Liver (tissue), 9 donors: Measurements from ENCODE around the gene CACNA1D. TPM values are rescaled to one million over a fixed set of nuclear protein-coding genes. Genes with fewer than 3 reads are reported as not detected.
A peak's percentile ranks its signal among the peaks of the same experiment; 100 is the strongest.
"Not testable (repeated sequence)": the region's sequence is repeated elsewhere in the genome, so short reads cannot be mapped to it uniquely, and the experiment has no call there.

Experiments used
- DNase-seq: peaks from one replicate; pipeline ENCODE4 v3.0.0-alpha.2; 2017; ENCODE audit warnings: low spot score
- H3K27ac ChIP-seq, 2 donors: one replicate each; pipeline ENCODE4 v1.7.0; 2013; ENCODE audit warnings: inconsistent platforms in 2 of 2, low read length in 2 of 2, control low read depth in 1 of 2, low read depth in 1 of 2, mild to moderate bottlenecking in 1 of 2
- H3K27me3 ChIP-seq, 4 donors: one replicate each; pipeline versions ENCODE4 v1.6.1 to v1.7.0; 2013; ENCODE audit warnings: low read length in 3 of 4, inconsistent platforms in 1 of 4, mild to moderate bottlenecking in 1 of 4, moderate library complexity in 1 of 4; ENCODE audit not compliant: control insufficient read depth in 4 of 4, insufficient read depth in 4 of 4
- H3K36me3 ChIP-seq, 4 donors: one replicate each; pipeline versions ENCODE4 v1.6.1 to v1.7.0; 2013; ENCODE audit warnings: low read length in 3 of 4, mild to moderate bottlenecking in 3 of 4, low read depth in 1 of 4, moderate library complexity in 1 of 4; ENCODE audit not compliant: control insufficient read depth in 4 of 4, insufficient read depth in 3 of 4
- H3K4me1 ChIP-seq, 4 donors: one replicate each; pipeline versions ENCODE4 v1.6.1 to v1.7.0; 2013; ENCODE audit warnings: low read length in 3 of 4, mild to moderate bottlenecking in 3 of 4, moderate library complexity in 1 of 4; ENCODE audit not compliant: control insufficient read depth in 4 of 4, insufficient read depth in 4 of 4
- H3K4me3 ChIP-seq, 3 donors: one replicate each; pipeline versions ENCODE4 v1.6.1 to v1.7.0; 2013; ENCODE audit warnings: low read length in 3 of 3, control low read depth in 1 of 3, low read depth in 1 of 3, mild to moderate bottlenecking in 1 of 3
- H3K9ac ChIP-seq, 2 donors: one replicate each; pipeline ENCODE4 v1.7.0; 2013; ENCODE audit warnings: low read length in 2 of 2, mild to moderate bottlenecking in 2 of 2, moderate library complexity in 2 of 2, control low read depth in 1 of 2, low read depth in 1 of 2
- H3K9me3 ChIP-seq, 4 donors: one replicate each; pipeline versions ENCODE4 v1.6.1 to v1.7.0; 2013; ENCODE audit warnings: low read length in 3 of 4; ENCODE audit not compliant: control insufficient read depth in 4 of 4
- FOXA1 ChIP-seq: IDR thresholded peaks from 2 replicates; pipeline ENCODE4 v1.6.1; 2016; ENCODE audit warnings: antibody characterized with exemption
- GABPA ChIP-seq, 2 donors: IDR thresholded peaks in 1 of 2; conservative IDR thresholded peaks in 1 of 2; 2 replicates each; pipeline ENCODE4 v1.6.1; 2016; ENCODE audit warnings: antibody characterized with exemption in 2 of 2, mild to moderate bottlenecking in 1 of 2, moderate library complexity in 1 of 2
- HNF4A ChIP-seq, 2 donors: conservative IDR thresholded peaks; 2 replicates each; pipeline ENCODE4 v1.6.1; 2016; ENCODE audit warnings: antibody characterized with exemption in 2 of 2, mild to moderate bottlenecking in 2 of 2
- HNF4G ChIP-seq: IDR thresholded peaks from 2 replicates; pipeline ENCODE4 v1.6.1; 2016; ENCODE audit warnings: antibody characterized with exemption
- JUND ChIP-seq, 2 donors: IDR thresholded peaks; 2 replicates each; pipeline ENCODE4 v1.6.1; 2016; ENCODE audit warnings: antibody characterized with exemption in 2 of 2
- NR2F2 ChIP-seq: IDR thresholded peaks from 2 replicates; pipeline ENCODE4 v1.6.1; 2016; ENCODE audit warnings: antibody characterized with exemption
- RAD21 ChIP-seq, 2 donors: IDR thresholded peaks; 2 replicates each; pipeline ENCODE4 v1.6.1; 2016; ENCODE audit warnings: antibody characterized with exemption in 2 of 2, mild to moderate bottlenecking in 2 of 2
- RXRA ChIP-seq, 2 donors: IDR thresholded peaks; 2 replicates each; pipeline ENCODE4 v1.6.1; 2017 to 2018; ENCODE audit warnings: antibody characterized with exemption in 2 of 2, mild to moderate bottlenecking in 1 of 2
- SP1 ChIP-seq: IDR thresholded peaks from 2 replicates; pipeline ENCODE4 v1.6.1; 2018; ENCODE audit warnings: antibody characterized with exemption, mild to moderate bottlenecking
- TAF1 ChIP-seq: conservative IDR thresholded peaks from 2 replicates; pipeline ENCODE4 v1.6.1; 2016; ENCODE audit warnings: antibody characterized with exemption, mild to moderate bottlenecking
- YY1 ChIP-seq: IDR thresholded peaks from 2 replicates; pipeline ENCODE4 v1.6.1; 2016; ENCODE audit warnings: antibody characterized with exemption, mild to moderate bottlenecking
- WGBS: extraction: QIAGEN DNeasy Blood & Tissue Kit; methylation state at CpG from one replicate; pipeline ENCODE4 v1.1.7; 2013; 5-methylcytosine and 5-hydroxymethylcytosine counted together
- polyA plus RNA-seq, 2 donors: library from polyadenylated mRNA; stranded (reverse) in 1 of 2; unstranded in 1 of 2; fragments of 200-250 nt in 1 of 2; fragments of >200 nt in 1 of 2; fragmentation: Nextera tagmentation in 1 of 2; extraction: Ambion mirVana in 1 of 2; gene quantifications; one replicate each; pipeline versions ENCODE4 v1.2.1 to v1.2.3, GENCODE V29; 2013 to 2015
- total RNA-seq, 2 donors: library from RNA; depleted of rRNA; stranded (reverse); fragments of >200 nt; gene quantifications; one replicate each; pipeline ENCODE4 v1.2.3, GENCODE V29; 2014
- TF ChIP-seq, protein P1 (sequence below): IDR thresholded peaks from 2 replicates; pipeline ENCODE4 v1.6.1; 2016; ENCODE audit warnings: antibody characterized with exemption
- TF ChIP-seq, protein P2 (sequence below): IDR thresholded peaks from 2 replicates; pipeline ENCODE4 v1.6.1; 2016; ENCODE audit warnings: antibody characterized with exemption
- TF ChIP-seq, protein P3 (sequence below): IDR thresholded peaks from 2 replicates; pipeline ENCODE4 v1.6.1; 2016; ENCODE audit warnings: antibody characterized with exemption
- TF ChIP-seq, protein P4 (sequence below): IDR thresholded peaks from 2 replicates; pipeline ENCODE4 v1.6.1; 2016; ENCODE audit warnings: antibody characterized with exemption, mild to moderate bottlenecking
- donor health status: healthy.
- donor health status: healthy.
- donor health status: healthy.
- donor health status: healthy.
- donor health status: healthy.

The CACNA1D gene
- total and polyA plus RNA-seq, 4 donors: 1.8 to 18.9 (median 3.4) TPM

DNA sequence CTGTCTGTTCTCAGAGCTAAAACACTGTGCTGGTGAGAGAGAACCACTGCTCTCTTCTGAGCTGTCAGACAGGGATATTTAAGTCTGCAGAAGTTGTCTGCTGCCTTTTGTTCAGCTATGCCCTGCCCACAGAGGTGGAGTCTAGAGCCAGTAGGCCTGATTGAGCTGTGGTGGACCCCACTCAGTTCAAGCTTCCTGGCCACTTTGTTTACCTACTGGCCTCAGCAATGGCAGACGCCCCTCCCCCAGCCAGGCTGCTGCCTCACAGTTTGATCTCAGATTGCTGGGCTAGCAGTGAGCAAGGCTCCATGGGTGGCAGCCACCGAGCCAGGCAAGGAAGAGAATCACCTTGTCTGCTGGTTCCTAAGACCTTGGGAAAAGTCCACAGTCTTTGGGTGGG lies 21.0 kb upstream of the CACNA1D start:
- H3K4me1 ChIP-seq: peaks cover 0 to 6% (median 3%) of the 10 kb centered on the region in 4 donors
- TF ChIP-seq HNF4G (no peak), NR2F2 (no peak), GABPA (IDR thresholded peaks at IDR 0.05 in 1 of 2, conservative IDR thresholded peaks at IDR 0.05 in 1 of 2) (no peak), SP1 (no peak)
- TF ChIP-seq, protein P1, sequence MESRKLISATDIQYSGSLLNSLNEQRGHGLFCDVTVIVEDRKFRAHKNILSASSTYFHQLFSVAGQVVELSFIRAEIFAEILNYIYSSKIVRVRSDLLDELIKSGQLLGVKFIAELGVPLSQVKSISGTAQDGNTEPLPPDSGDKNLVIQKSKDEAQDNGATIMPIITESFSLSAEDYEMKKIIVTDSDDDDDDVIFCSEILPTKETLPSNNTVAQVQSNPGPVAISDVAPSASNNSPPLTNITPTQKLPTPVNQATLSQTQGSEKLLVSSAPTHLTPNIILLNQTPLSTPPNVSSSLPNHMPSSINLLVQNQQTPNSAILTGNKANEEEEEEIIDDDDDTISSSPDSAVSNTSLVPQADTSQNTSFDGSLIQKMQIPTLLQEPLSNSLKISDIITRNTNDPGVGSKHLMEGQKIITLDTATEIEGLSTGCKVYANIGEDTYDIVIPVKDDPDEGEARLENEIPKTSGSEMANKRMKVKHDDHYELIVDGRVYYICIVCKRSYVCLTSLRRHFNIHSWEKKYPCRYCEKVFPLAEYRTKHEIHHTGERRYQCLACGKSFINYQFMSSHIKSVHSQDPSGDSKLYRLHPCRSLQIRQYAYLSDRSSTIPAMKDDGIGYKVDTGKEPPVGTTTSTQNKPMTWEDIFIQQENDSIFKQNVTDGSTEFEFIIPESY: no peak
- H3K4me3 ChIP-seq: no peak overlapping the region
- no peak overlapping the region for H3K9ac ChIP-seq
- no peaks in the 10 kb centered on the region for H3K9me3 ChIP-seq
- no peak for DNase-seq
- WGBS: 85% methylated on average over 2 of the region's 2 CpGs
- H3K27me3 ChIP-seq: no peaks in the 10 kb centered on the region
- H3K27ac ChIP-seq: no peak overlapping the region
- H3K36me3 ChIP-seq: no peaks in the 10 kb centered on the region

DNA sequence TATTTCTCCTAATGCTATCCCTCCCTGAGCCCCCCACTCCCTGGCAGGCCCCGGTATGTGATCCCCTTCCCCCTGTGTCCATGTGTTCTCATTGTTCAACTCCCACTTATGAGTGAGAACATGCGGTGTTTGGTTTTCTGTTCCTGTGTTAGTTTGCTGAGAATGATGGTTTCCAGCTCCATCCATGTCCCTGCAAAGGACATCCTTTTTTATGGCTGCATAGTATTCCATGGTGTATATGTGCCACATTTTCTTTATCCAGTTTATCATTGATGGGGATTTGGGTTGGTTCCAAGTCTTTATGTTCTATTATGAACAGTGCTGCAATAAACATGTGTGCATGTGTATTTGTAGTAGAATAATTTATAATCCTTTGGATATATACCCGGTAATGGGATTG lies 18.0 kb upstream of the CACNA1D start:
- not testable (repeated sequence) for H3K36me3 ChIP-seq, DNase-seq, H3K9ac ChIP-seq, H3K4me3 ChIP-seq, H3K27ac ChIP-seq, H3K9me3 ChIP-seq, H3K27me3 ChIP-seq
- H3K4me1 ChIP-seq: peaks cover 0 to 20% (median 12%) of the 10 kb centered on the region in 4 donors
- WGBS: 98% methylated on average over 3 of the region's 3 CpGs

DNA sequence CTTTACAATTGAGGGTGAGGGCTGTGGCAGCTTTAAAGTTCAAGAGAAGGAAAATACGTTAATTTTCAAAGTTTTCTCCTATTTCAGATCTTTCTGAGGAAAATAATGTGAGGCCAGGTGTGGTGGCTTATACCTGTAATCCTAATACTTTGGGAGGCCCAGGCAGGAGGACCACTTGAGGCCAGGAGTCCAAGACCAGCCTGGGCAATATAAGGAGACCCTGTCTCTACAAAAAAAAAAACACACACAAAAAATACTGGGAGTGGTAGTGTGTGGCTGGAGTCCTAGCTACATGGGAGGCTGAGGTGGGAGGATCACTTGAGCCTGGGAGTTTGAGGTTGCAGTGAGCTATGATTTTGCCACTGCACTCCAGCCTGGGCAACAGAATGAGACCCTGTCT lies 16.7 kb upstream of the CACNA1D start:
- H3K9me3 ChIP-seq, H3K4me3 ChIP-seq, H3K9ac ChIP-seq, H3K36me3 ChIP-seq, H3K27me3 ChIP-seq, DNase-seq: not testable (repeated sequence)
- WGBS: 79% methylated on average over 1 of the region's 1 CpG
- H3K4me1 ChIP-seq: peaks cover 0 to 20% (median 12%) of the 10 kb centered on the region in 4 donors
- peak overlapping the region in 1 of 2 donors; percentile 92 for H3K27ac ChIP-seq

DNA sequence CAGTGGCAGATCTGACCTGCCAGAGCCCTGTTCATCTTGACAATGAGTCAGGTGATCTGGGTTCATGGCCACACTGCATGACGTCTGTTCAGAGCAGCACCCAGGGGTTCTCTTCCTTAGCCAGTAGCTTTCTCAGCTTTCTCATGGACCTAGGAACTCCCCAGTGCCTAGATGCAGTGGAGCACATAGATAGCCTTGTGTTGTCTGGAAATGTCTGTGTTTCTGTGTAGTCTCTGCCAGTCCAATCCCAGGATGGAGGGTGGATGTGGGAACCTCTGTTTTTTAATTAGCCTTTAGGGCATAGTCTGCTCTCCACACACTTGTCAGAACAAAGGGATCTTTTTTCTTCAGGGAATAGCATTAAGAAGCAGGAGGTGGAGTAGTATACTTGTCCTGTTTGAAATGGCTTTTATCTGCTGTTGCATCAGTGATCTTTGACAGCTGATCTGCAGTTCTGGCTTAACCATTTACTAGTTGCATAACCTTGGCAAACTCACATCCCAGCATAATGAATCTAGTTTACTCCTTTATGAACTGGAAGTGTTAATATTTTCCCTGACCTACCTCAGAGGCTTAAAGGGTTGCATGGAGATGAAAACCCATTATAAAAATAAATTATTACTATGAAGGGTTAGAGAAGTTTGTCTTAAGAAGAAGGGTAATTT lies 16.1 kb upstream of the CACNA1D start:
- peak overlapping the region; percentile 72 to 92 for H3K27ac ChIP-seq
- peaks cover 0 to 20% (median 12%) of the 10 kb centered on the region in 4 donors for H3K4me1 ChIP-seq
- no peak overlapping the region for H3K4me3 ChIP-seq
- no peak for DNase-seq
- 18% methylated on average over 1 of the region's 1 CpG for WGBS
- H3K36me3 ChIP-seq: no peaks in the 10 kb centered on the region
- TF ChIP-seq HNF4A (conservative IDR thresholded peaks at IDR 0.05) (peak; percentile 60 to 64), FOXA1 (peak; percentile 37), RXRA (IDR thresholded peaks at IDR 0.05) (peak in 1 of 2 donors; percentile 37), TAF1 (peak; percentile 25), HNF4G (no peak), YY1 (peak; percentile 74), JUND (IDR thresholded peaks at IDR 0.05) (peak; percentile 22 to 48), GABPA (IDR thresholded peaks at IDR 0.05 in 1 of 2, conservative IDR thresholded peaks at IDR 0.05 in 1 of 2) (no peak), RAD21 (IDR thresholded peaks at IDR 0.05) (peak in 1 of 2 donors; percentile 4), SP1 (peak; percentile 76)
- TF ChIP-seq, protein P2, sequence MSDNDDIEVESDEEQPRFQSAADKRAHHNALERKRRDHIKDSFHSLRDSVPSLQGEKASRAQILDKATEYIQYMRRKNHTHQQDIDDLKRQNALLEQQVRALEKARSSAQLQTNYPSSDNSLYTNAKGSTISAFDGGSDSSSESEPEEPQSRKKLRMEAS: no peak
- TF ChIP-seq, protein P3, sequence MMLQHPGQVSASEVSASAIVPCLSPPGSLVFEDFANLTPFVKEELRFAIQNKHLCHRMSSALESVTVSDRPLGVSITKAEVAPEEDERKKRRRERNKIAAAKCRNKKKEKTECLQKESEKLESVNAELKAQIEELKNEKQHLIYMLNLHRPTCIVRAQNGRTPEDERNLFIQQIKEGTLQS: peak; percentile 81
- TF ChIP-seq, protein P4, sequence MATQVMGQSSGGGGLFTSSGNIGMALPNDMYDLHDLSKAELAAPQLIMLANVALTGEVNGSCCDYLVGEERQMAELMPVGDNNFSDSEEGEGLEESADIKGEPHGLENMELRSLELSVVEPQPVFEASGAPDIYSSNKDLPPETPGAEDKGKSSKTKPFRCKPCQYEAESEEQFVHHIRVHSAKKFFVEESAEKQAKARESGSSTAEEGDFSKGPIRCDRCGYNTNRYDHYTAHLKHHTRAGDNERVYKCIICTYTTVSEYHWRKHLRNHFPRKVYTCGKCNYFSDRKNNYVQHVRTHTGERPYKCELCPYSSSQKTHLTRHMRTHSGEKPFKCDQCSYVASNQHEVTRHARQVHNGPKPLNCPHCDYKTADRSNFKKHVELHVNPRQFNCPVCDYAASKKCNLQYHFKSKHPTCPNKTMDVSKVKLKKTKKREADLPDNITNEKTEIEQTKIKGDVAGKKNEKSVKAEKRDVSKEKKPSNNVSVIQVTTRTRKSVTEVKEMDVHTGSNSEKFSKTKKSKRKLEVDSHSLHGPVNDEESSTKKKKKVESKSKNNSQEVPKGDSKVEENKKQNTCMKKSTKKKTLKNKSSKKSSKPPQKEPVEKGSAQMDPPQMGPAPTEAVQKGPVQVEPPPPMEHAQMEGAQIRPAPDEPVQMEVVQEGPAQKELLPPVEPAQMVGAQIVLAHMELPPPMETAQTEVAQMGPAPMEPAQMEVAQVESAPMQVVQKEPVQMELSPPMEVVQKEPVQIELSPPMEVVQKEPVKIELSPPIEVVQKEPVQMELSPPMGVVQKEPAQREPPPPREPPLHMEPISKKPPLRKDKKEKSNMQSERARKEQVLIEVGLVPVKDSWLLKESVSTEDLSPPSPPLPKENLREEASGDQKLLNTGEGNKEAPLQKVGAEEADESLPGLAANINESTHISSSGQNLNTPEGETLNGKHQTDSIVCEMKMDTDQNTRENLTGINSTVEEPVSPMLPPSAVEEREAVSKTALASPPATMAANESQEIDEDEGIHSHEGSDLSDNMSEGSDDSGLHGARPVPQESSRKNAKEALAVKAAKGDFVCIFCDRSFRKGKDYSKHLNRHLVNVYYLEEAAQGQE: peak; percentile 73
- TF ChIP-seq, protein P1: peak; percentile 52
- no peaks in the 10 kb centered on the region for H3K27me3 ChIP-seq
- peak overlapping the region; percentile 17 to 66 for H3K9ac ChIP-seq
- H3K9me3 ChIP-seq: no peaks in the 10 kb centered on the region
